ENCODE results near the gene KANSL1. TPM values are rescaled to one million over a fixed set of nuclear protein-coding genes. Genes with fewer than 3 reads are reported as not detected.

The KANSL1 gene
- polyA plus RNA-seq, 3 donors, result 3.1 to 31.9 (median 4.6) TPM

DNA sequence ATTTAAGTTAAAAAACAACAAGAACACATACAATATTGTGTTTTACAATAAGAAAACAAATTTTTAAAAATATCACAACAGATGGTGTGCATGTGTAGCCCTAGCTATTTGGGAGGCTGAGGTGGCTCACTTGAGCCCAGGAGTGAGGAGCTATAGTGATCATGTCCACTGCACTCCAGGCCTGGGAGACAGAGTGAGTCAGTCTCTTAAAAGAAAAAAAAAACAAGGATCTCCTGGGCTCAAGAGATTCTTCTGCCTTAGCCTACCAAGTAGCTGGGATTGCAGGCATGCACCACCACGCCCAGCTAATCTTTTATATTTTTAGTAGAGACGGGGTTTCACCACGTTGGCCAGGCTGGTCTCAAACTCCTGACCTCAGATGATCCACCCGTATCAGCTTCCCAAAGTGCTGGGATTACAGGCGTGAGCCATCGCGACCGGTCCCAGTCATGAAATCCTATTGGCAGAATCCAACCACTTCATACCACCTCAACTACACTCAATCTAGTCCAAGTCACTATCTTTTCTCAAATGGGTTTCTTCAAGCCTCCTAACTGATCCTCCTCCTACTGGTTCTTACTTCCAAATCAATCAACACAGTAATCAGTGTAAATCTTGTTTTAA lies 139.2 kb downstream of the KANSL1 start:
- H3K27me3 Mint-ChIP-seq (ENCODE audit: low read depth in 3 of 3), result no peaks in the 10 kb centered on the region
- Histone ChIP-seq H3K4me1 (ENCODE audit: control insufficient read depth in 1 of 2, insufficient read depth in 2 of 2, low read length in 2 of 2) (no peaks in the 10 kb centered on the region), H3K79me2 (ENCODE audit: insufficient read depth, low read length) (peaks cover 7% of the 10 kb centered on the region), H3K9me3 (replicated peaks in 1 of 2; ENCODE audit: control insufficient read depth in 1 of 2, insufficient read depth in 1 of 2, low read length in 2 of 2) (no peaks in the 10 kb centered on the region), H4K20me1 (ENCODE audit: insufficient read depth, low read length) (peaks cover 55% of the 10 kb centered on the region), H2AFZ (ENCODE audit: insufficient read depth, low read depth, low read length, poor library complexity, severe bottlenecking) (no peak overlapping the region), H3K9ac (ENCODE audit: insufficient read depth, low read length, poor library complexity, severe bottlenecking) (no peak overlapping the region), H3K4me2 (replicated peaks; ENCODE audit: extremely low read depth, low read length, poor library complexity, severe bottlenecking) (no peak overlapping the region), H3K27ac (ENCODE audit: low read depth in 1 of 2, low read length in 2 of 2) (no peak overlapping the region), H3K36me3 (replicated peaks in 1 of 2; ENCODE audit: control insufficient read depth in 1 of 2, insufficient read depth in 2 of 2, low read length in 2 of 2) (peaks cover 46 to 80% of the 10 kb centered on the region in 2 donors), H3K27me3 (ENCODE audit: control insufficient read depth in 2 of 2, insufficient read depth in 2 of 2, low read length in 2 of 2) (no peaks in the 10 kb centered on the region), H3K4me3 (replicated peaks in 1 of 3; ENCODE audit: low read depth in 2 of 3, low read length in 3 of 3) (no peak overlapping the region)
- intact Hi-C loops (cut with micrococcal nuclease), result loop anchor here in 1 of 2 donors (10.0 kb wide), 1 partner anchor 141 kb away; the partner anchor contains the start of gene KANSL1
- no peak for DNase-seq
- no peaks in the 10 kb centered on the region for H3K9me3 Mint-ChIP-seq
- WGBS (ENCODE audit: insufficient coverage), result 100% methylated on average over 8 of the region's 8 CpGs
- peaks cover 52 to 69% of the 10 kb centered on the region in 2 donors for H3K36me3 Mint-ChIP-seq
- no peak overlapping the region for H3K4me3 Mint-ChIP-seq
- peak overlapping the region in 2 of 7 donors; percentile 1 to 26 for H3K27ac Mint-ChIP-seq
- peaks cover 3% of the 10 kb centered on the region for H3K4me1 Mint-ChIP-seq
- TF ChIP-seq, protein P1, sequence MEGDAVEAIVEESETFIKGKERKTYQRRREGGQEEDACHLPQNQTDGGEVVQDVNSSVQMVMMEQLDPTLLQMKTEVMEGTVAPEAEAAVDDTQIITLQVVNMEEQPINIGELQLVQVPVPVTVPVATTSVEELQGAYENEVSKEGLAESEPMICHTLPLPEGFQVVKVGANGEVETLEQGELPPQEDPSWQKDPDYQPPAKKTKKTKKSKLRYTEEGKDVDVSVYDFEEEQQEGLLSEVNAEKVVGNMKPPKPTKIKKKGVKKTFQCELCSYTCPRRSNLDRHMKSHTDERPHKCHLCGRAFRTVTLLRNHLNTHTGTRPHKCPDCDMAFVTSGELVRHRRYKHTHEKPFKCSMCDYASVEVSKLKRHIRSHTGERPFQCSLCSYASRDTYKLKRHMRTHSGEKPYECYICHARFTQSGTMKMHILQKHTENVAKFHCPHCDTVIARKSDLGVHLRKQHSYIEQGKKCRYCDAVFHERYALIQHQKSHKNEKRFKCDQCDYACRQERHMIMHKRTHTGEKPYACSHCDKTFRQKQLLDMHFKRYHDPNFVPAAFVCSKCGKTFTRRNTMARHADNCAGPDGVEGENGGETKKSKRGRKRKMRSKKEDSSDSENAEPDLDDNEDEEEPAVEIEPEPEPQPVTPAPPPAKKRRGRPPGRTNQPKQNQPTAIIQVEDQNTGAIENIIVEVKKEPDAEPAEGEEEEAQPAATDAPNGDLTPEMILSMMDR (IDR thresholded peaks at IDR 0.05), result no peak

DNA sequence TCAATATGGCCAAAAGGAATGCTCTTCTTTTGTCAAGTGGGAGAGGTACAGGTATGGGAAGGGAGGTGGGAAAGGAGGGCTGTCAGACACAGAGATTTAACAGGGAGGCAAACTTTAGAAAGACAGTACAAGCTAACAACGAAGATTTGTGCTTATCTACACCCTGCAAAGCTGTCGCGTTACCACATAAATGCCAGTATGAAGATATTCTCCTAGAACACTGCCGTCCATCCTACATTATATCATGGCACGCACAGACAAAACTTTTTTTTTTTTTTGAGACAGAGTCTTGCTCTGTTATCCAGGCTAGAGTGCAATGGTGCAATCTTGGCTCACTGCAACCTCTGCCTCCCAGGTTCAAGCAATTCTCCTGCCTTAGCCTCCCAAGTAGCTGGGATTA lies 143.6 kb downstream of the KANSL1 start:
- peaks cover 53% of the 10 kb centered on the region for H4K20me1 ChIP-seq (ENCODE audit: insufficient read depth, low read length)
- Mint-ChIP-seq H3K27me3 (ENCODE audit: low read depth in 3 of 3) (no peaks in the 10 kb centered on the region), H3K4me1 (peaks cover under 1% of the 10 kb centered on the region), H3K27ac (peak overlapping the region in 2 of 7 donors; percentile 51 to 60), H3K9me3 (no peaks in the 10 kb centered on the region), H3K4me3 (no peak overlapping the region), H3K36me3 (peaks cover 69 to 81% of the 10 kb centered on the region in 2 donors)
- no peak overlapping the region for H3K4me2 ChIP-seq (replicated peaks; ENCODE audit: extremely low read depth, low read length, poor library complexity, severe bottlenecking)
- H3K4me3 ChIP-seq (replicated peaks in 1 of 3; ENCODE audit: low read depth in 2 of 3, low read length in 3 of 3), result no peak overlapping the region
- DNase-seq, result no peak
- H3K36me3 ChIP-seq (replicated peaks in 1 of 2; ENCODE audit: control insufficient read depth in 1 of 2, insufficient read depth in 2 of 2, low read length in 2 of 2), result peaks cover 70 to 88% of the 10 kb centered on the region in 2 donors
- H3K27me3 ChIP-seq (ENCODE audit: control insufficient read depth in 2 of 2, insufficient read depth in 2 of 2, low read length in 2 of 2), result no peaks in the 10 kb centered on the region
- no peaks in the 10 kb centered on the region for H3K4me1 ChIP-seq (ENCODE audit: control insufficient read depth in 1 of 2, insufficient read depth in 2 of 2, low read length in 2 of 2)
- 98% methylated on average over 5 of the region's 5 CpGs for WGBS (ENCODE audit: insufficient coverage)
- no peak overlapping the region for H2AFZ ChIP-seq (ENCODE audit: insufficient read depth, low read depth, low read length, poor library complexity, severe bottlenecking)
- TF ChIP-seq, protein P1 (IDR thresholded peaks at IDR 0.05), result no peak
- no peaks in the 10 kb centered on the region for H3K79me2 ChIP-seq (ENCODE audit: insufficient read depth, low read length)
- no peaks in the 10 kb centered on the region for H3K9me3 ChIP-seq (replicated peaks in 1 of 2; ENCODE audit: control insufficient read depth in 1 of 2, insufficient read depth in 1 of 2, low read length in 2 of 2)
- H3K27ac ChIP-seq (ENCODE audit: low read depth in 1 of 2, low read length in 2 of 2), result no peak overlapping the region
- H3K9ac ChIP-seq (ENCODE audit: insufficient read depth, low read length, poor library complexity, severe bottlenecking), result no peak overlapping the region
- intact Hi-C loops (cut with micrococcal nuclease), result loop anchor here in 1 of 2 donors (10.0 kb wide), 1 partner anchor 145 kb away; the partner anchor contains the start of gene KANSL1

Data from CD14-positive monocyte (primary cell).